WTC11 (cell line): ENCODE data around the gene BCAS3. TPM values are rescaled to one million over a fixed set of nuclear protein-coding genes. Genes with fewer than 3 reads are reported as not detected.

Experiments
- ATAC-seq: fragments of 200-7000 bp; cut with Tn5 transposase; 2 replicates; pipeline ENCODE4 v1.10.0; 2021; ENCODE audit warnings: mild to moderate bottlenecking, moderate library complexity
- CTCF ChIA-PET: fragments of 300-600 bp; sonication (Branson Sonifier 250); formaldehyde crosslinking; loops from one replicate; lab custom pipeline; 2021; ENCODE audit warnings: antibody characterized with exemption; lab: Charles Lee
- POLR2A ChIA-PET: fragments of 350-600 bp; sonication (Branson Sonifier 250); formaldehyde crosslinking; loops from one replicate; lab custom pipeline; 2021; ENCODE audit warnings: antibody characterized with exemption; lab: Charles Lee
- DNase-seq: peaks from one replicate; pipeline ENCODE4 v3.0.0; 2021; ENCODE audit warnings: low spot score
- H3K27ac Mint-ChIP-seq: 2 replicates; pipeline ENCODE4 v1.8.0; 2021; ENCODE audit warnings: mixed read lengths
- H3K27me3 Mint-ChIP-seq: 2 replicates; pipeline ENCODE4 v1.8.0; 2021; ENCODE audit warnings: low read depth, mild to moderate bottlenecking, moderate library complexity, mixed read lengths
- H3K36me3 Mint-ChIP-seq: 2 replicates; pipeline ENCODE4 v1.8.0; 2021; ENCODE audit warnings: mixed read lengths
- H3K4me1 Mint-ChIP-seq: 2 replicates; pipeline ENCODE4 v1.8.0; 2022; ENCODE audit warnings: mixed read lengths
- H3K4me3 Mint-ChIP-seq: 2 replicates; pipeline ENCODE4 v1.8.0; 2021; ENCODE audit warnings: mild to moderate bottlenecking, moderate library complexity, mixed read lengths
- H3K9me3 Mint-ChIP-seq: 2 replicates; pipeline ENCODE4 v1.8.0; 2021; ENCODE audit warnings: mixed read lengths
- CREB1 ChIP-seq: sonication (generic); formaldehyde crosslinking; IDR thresholded peaks from 2 replicates; pipeline ENCODE4 v1.8.0; 2023; ENCODE audit warnings: mild to moderate bottlenecking, missing genetic modification reagents
- FOXK1 ChIP-seq: sonication (generic); formaldehyde crosslinking; IDR thresholded peaks from 2 replicates; pipeline ENCODE4 v1.8.0; 2022; ENCODE audit warnings: mild to moderate bottlenecking, moderate library complexity, missing genetic modification reagents
- GTF2I ChIP-seq: fragments of 250-450 bp; sonication (Bioruptor Pico); conservative IDR thresholded peaks from 2 replicates; pipeline ENCODE4 v1.4.0; 2021; ENCODE audit warnings: mild to moderate bottlenecking
- MXD4 ChIP-seq: fragments of 250-450 bp; sonication (Bioruptor Pico); IDR thresholded peaks from 2 replicates; pipeline ENCODE4 v1.8.0; 2021; ENCODE audit warnings: mild to moderate bottlenecking, moderate library complexity, borderline replicate concordance
- NR2C2 ChIP-seq: sonication (generic); formaldehyde crosslinking; IDR thresholded peaks from 2 replicates; pipeline ENCODE4 v1.8.0; 2022; ENCODE audit warnings: mild to moderate bottlenecking, missing genetic modification reagents
- SP1 ChIP-seq: sonication (generic); formaldehyde crosslinking; conservative IDR thresholded peaks from 2 replicates; pipeline ENCODE4 v1.8.1; 2022; ENCODE audit warnings: missing genetic modification reagents
- ZNF121 ChIP-seq: sonication (generic); formaldehyde crosslinking; IDR thresholded peaks from 2 replicates; pipeline ENCODE4 v1.8.0; 2023; ENCODE audit warnings: missing genetic modification reagents
- ZNF423 ChIP-seq: fragments of 250-450 bp; sonication (Bioruptor Pico); IDR thresholded peaks from 2 replicates; pipeline ENCODE4 v2.1.2; 2022; ENCODE audit warnings: mild to moderate bottlenecking, moderate library complexity
- total RNA-seq: library from RNA; stranded (reverse); gene quantifications from 3 replicates; pipeline ENCODE4 v1.2.3, GENCODE V29; 2021
- TF ChIP-seq, protein P1 (sequence below): fragments of 200-600 bp; IDR thresholded peaks from 2 replicates; pipeline ENCODE4 v1.8.0; 2022; ENCODE audit warnings: antibody characterized with exemption
- TF ChIP-seq, protein P2 (sequence below): sonication (generic); formaldehyde crosslinking; conservative IDR thresholded peaks from 2 replicates; pipeline ENCODE4 v1.8.1; 2022; ENCODE audit warnings: mild to moderate bottlenecking, missing genetic modification reagents
- TF ChIP-seq, protein P3 (sequence below): sonication (generic); formaldehyde crosslinking; IDR thresholded peaks from 2 replicates; pipeline ENCODE4 v1.8.0; 2022; ENCODE audit warnings: mild to moderate bottlenecking, missing genetic modification reagents
- TF ChIP-seq, protein P4 (sequence below): sonication (generic); formaldehyde crosslinking; IDR thresholded peaks from 2 replicates; pipeline ENCODE4 v1.8.1; 2023; ENCODE audit warnings: mild to moderate bottlenecking, moderate library complexity, missing genetic modification reagents
- TF ChIP-seq, protein P5 (sequence below): sonication (generic); formaldehyde crosslinking; IDR thresholded peaks from 2 replicates; pipeline ENCODE4 v1.8.1; 2023; ENCODE audit warnings: mild to moderate bottlenecking, missing genetic modification reagents

BCAS3 gene
- total RNA-seq, 1 experiment from 2014 or later = 15.5 TPM

DNA sequence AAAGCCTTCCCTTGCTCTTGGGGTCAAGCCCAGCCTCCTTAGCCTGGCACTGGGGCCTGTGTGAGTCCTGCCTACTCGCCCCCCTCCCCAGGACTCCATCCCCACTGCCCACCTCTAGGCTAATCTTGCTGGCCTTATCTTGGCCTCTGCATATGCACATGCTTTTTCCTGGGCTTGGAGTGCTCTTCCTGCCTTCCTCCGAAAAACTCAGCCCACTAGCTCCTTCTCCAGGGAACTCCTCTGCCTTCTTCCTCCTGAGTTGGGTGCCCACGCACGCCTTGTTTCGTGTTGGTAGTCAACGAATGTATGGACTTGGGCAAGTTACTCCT lies 738.5 kb downstream of the BCAS3 start:
- Mint-ChIP-seq H3K9me3 (no peaks in the 10 kb centered on the region), H3K4me3 (peak overlapping the region; percentile 54), H3K27me3 (peaks cover 70% of the 10 kb centered on the region), H3K27ac (no peak overlapping the region), H3K4me1 (peaks cover 10% of the 10 kb centered on the region), H3K36me3 (no peaks in the 10 kb centered on the region)
- TF ChIP-seq NR2C2 (CRISPR knock-in tag) = no peak
- no peak for TF ChIP-seq SP1
- TF ChIP-seq, protein P1, sequence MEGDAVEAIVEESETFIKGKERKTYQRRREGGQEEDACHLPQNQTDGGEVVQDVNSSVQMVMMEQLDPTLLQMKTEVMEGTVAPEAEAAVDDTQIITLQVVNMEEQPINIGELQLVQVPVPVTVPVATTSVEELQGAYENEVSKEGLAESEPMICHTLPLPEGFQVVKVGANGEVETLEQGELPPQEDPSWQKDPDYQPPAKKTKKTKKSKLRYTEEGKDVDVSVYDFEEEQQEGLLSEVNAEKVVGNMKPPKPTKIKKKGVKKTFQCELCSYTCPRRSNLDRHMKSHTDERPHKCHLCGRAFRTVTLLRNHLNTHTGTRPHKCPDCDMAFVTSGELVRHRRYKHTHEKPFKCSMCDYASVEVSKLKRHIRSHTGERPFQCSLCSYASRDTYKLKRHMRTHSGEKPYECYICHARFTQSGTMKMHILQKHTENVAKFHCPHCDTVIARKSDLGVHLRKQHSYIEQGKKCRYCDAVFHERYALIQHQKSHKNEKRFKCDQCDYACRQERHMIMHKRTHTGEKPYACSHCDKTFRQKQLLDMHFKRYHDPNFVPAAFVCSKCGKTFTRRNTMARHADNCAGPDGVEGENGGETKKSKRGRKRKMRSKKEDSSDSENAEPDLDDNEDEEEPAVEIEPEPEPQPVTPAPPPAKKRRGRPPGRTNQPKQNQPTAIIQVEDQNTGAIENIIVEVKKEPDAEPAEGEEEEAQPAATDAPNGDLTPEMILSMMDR = no peak
- no peak for TF ChIP-seq MXD4 (CRISPR knock-in tag)
- TF ChIP-seq CREB1 (CRISPR knock-in tag) = no peak
- TF ChIP-seq, protein P2, sequence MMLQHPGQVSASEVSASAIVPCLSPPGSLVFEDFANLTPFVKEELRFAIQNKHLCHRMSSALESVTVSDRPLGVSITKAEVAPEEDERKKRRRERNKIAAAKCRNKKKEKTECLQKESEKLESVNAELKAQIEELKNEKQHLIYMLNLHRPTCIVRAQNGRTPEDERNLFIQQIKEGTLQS (CRISPR knock-in tag) = no peak
- DNase-seq = no peak
- POLR2A ChIA-PET = interaction anchor here (0.6 kb wide), 1 partner anchor 349 kb away, joined by 8 read pairs; no protein-coding TSS in a partner anchor
- CTCF ChIA-PET = interaction anchor here (0.8 to 1.2 kb wide), 5 partner anchors 8 to 159 kb away, joined by 3 to 4 read pairs (median 3); no protein-coding TSS in a partner anchor
- no peak for ATAC-seq

DNA sequence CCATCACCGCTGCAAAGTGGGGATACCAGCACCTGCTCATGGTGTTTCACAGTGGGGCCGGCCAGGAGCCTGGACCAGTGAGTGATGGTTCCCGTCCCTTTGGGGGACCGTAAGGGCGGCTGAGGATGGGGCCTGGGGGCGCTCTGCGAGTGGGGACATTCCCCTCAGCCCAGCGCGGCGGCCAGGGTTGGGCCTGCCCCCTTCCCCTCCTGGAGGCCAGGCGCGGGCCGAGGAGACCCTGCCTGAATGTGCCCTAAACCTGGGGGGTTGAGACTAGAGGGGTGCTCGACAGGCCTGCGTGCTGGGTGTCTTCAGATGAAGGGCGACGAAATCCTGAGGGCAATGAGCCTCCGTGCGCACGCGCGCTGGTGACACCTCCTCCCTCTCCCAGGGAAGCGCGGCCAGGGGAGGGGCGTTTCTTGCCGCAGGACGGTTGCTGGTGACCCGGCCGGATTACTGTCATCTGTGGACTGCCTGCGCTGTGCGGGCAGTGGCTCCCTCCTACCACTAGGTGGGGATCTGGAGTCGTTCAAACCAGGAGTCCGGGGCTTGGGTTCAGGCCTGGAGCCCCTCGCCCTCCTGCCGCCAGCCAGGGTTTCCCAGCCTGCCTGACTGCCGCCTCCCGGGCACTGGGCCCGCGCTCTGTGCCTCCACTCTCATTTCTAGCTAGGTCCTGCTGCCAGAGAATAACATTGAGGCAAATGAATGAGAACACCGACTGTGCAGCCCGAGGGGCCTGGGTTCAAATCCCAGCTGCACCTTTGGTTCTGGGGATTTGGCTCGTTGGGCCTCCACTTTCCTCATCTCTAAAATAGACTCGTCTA lies 739.1 kb downstream of the BCAS3 start:
- POLR2A ChIA-PET = no interaction called here
- DNase-seq (peak; percentile 96), ATAC-seq (peak; percentile 81)
- TF ChIP-seq ZNF423 (CRISPR knock-in tag) = no peak
- 0 out of 2 replicates have a peak, but pooled peaks have one; percentile 40 for TF ChIP-seq FOXK1 (CRISPR knock-in tag)
- TF ChIP-seq GTF2I (CRISPR knock-in tag) = no peak
- TF ChIP-seq, protein P3, sequence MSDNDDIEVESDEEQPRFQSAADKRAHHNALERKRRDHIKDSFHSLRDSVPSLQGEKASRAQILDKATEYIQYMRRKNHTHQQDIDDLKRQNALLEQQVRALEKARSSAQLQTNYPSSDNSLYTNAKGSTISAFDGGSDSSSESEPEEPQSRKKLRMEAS = peak; percentile 53
- TF ChIP-seq, protein P4, sequence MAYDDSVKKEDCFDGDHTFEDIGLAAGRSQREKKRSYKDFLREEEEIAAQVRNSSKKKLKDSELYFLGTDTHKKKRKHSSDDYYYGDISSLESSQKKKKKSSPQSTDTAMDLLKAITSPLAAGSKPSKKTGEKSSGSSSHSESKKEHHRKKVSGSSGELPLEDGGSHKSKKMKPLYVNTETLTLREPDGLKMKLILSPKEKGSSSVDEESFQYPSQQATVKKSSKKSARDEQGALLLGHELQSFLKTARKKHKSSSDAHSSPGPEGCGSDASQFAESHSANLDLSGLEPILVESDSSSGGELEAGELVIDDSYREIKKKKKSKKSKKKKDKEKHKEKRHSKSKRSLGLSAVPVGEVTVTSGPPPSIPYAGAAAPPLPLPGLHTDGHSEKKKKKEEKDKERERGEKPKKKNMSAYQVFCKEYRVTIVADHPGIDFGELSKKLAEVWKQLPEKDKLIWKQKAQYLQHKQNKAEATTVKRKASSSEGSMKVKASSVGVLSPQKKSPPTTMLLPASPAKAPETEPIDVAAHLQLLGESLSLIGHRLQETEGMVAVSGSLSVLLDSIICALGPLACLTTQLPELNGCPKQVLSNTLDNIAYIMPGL (CRISPR knock-in tag) = peak; percentile 37; the same call in 1 of the 2 replicates
- TF ChIP-seq, protein P1 = peak; percentile 94
- Mint-ChIP-seq H3K27ac (no peak overlapping the region), H3K9me3 (no peaks in the 10 kb centered on the region), H3K4me1 (peaks cover 10% of the 10 kb centered on the region), H3K27me3 (peaks cover 71% of the 10 kb centered on the region), H3K4me3 (peak overlapping the region; percentile 54), H3K36me3 (no peaks in the 10 kb centered on the region)
- CTCF ChIA-PET = interaction anchor here (0.7 to 1.3 kb wide), 19 partner anchors 8 to 693 kb away, joined by 3 to 8 read pairs (median 4); no protein-coding TSS in a partner anchor

DNA sequence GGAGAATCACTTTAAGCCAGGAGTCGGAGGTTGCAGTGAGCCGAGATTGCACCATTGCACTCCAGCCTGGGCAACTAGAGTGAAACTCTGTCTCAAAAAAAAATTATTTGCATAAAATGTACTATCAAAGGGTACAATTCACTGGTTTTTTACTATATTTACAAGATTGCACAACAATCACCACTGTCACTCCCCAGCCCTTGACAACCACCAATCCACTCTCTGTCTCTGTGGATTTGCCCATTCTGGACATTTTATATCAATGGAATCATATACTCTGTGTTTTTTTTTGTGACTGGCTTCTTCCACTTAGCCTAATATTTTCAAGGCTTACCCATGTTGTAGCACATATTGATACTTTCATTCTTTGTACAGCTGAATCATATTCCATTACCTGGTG lies 740.8 kb downstream of the BCAS3 start:
- ChIA-PET CTCF (no interaction called here), POLR2A (no interaction called here)
- no peaks in the 10 kb centered on the region for H3K36me3 Mint-ChIP-seq
- no peak overlapping the region for H3K27ac Mint-ChIP-seq
- no peak for TF ChIP-seq ZNF423 (CRISPR knock-in tag)
- no peak for TF ChIP-seq ZNF121 (CRISPR knock-in tag)
- TF ChIP-seq, protein P5, sequence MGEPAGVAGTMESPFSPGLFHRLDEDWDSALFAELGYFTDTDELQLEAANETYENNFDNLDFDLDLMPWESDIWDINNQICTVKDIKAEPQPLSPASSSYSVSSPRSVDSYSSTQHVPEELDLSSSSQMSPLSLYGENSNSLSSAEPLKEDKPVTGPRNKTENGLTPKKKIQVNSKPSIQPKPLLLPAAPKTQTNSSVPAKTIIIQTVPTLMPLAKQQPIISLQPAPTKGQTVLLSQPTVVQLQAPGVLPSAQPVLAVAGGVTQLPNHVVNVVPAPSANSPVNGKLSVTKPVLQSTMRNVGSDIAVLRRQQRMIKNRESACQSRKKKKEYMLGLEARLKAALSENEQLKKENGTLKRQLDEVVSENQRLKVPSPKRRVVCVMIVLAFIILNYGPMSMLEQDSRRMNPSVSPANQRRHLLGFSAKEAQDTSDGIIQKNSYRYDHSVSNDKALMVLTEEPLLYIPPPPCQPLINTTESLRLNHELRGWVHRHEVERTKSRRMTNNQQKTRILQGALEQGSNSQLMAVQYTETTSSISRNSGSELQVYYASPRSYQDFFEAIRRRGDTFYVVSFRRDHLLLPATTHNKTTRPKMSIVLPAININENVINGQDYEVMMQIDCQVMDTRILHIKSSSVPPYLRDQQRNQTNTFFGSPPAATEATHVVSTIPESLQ (CRISPR knock-in tag) = no peak
- H3K9me3 Mint-ChIP-seq = no peaks in the 10 kb centered on the region
- no peak for ATAC-seq
- no peak overlapping the region for H3K4me3 Mint-ChIP-seq
- peaks cover 64% of the 10 kb centered on the region for H3K27me3 Mint-ChIP-seq
- peaks cover 6% of the 10 kb centered on the region for H3K4me1 Mint-ChIP-seq
- DNase-seq = no peak
